ENCODE results near the gene ARHGEF18.
A peak's percentile ranks its signal among the peaks of the same experiment; 100 is the strongest.

ARHGEF18 gene

DNA sequence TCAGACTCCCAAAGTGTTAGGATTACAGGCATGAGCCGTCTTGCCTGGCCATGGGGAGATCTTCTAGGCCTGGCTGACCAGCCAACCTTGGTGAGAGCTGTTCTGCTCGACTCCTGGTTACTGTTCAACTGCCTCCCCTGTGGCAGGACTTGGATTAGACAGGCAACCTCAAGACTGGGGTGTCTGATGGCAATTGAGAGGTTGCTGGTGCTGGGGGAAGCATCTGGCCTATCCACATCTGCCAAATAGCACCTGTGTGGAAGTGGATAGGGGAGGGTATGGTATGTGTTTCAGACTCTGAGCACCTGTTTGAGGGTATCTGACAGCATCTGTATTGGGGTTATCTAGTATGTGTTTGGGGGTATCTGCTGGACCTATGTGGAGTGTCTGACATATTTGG is 44.7 kb downstream of the ARHGEF18 start:
- H3K36me3 Mint-ChIP-seq = peaks cover 2% of the 10 kb centered on the region
- H3K4me3 Mint-ChIP-seq = peak overlapping the region; percentile 47
- H3K27me3 Mint-ChIP-seq = no peaks in the 10 kb centered on the region
- peak overlapping the region; percentile 73 for H3K27ac Mint-ChIP-seq
- no peaks in the 10 kb centered on the region for H3K9me3 Mint-ChIP-seq
- H3K4me1 Mint-ChIP-seq = peaks cover 26% of the 10 kb centered on the region

DNA sequence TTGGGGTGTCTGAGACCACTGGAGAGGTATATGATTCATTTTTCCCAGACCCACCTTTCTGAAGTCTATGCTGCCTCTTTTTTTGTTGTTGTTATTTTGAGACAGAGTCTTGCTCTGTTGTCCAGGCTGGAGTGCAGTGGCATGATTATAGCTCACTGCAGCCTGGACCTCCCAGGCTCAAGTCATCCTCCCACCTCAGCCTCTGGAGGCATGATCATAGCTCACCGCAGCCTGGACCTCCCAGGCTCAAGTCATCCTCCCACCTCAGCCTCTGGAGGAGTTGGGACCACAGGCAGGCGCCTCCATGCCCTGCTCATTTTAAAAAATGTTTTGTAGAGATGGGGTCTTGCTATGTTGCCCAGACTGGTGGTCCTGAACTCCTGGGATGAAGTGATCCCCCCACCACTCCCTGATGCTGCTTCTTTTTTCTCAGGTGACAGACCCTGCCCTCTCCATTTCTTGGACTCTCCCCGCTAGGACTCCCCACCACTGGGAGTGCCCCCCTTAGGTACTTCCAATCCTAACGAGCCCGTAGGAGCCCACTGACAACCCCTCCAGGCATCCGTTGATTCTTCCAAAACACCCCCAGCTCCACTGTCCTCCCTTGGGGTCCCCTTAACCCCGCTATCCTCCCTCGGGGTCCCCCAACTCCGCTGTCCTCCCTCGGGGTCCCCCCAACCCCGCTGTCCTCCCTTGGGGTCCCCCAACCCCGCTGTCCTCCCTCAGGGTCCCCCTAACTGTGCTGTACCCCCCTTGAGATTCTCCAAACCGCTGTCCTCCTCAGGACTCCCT is 45.4 kb downstream of the ARHGEF18 start:
- no peaks in the 10 kb centered on the region for H3K27me3 Mint-ChIP-seq
- H3K4me1 Mint-ChIP-seq = peaks cover 33% of the 10 kb centered on the region
- H3K4me3 Mint-ChIP-seq = peak overlapping the region; percentile 88
- H3K36me3 Mint-ChIP-seq = peaks cover 2% of the 10 kb centered on the region
- peak overlapping the region; percentile 84 for H3K27ac Mint-ChIP-seq
- H3K9me3 Mint-ChIP-seq = no peaks in the 10 kb centered on the region

DNA sequence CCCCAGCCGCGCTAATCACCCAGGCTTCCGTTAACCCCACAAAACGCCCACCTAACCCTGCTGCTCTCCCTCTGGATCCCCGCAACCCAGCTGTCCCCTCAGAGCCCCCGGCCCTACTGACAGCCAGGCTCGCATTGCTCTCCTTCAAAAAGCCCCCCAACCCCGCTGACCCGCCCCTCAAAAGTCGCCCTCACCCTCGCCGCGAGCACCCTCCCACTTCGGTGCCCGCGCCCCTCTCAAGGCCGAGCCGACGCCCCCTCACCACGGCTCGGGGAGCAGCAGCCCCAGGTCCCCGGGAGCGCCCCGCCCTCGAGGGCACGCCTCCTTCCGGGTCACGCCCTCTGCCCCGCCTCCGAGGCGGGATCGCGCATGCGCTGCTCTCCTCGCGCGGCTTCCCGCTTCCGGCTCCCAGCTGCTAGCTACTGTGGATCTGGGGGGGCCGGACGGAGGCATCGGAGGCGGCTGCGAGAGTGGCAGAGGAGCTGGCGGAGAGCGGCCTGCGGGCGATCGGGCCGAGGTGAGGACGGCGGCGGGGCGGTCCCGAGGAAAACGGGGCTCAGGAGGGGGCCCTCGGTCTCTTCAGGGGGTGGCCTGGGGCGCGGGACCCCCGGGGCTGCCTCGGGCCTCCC is 46.1 kb downstream of the ARHGEF18 start:
- H3K36me3 Mint-ChIP-seq = peaks cover 2% of the 10 kb centered on the region
- H3K9me3 Mint-ChIP-seq = no peaks in the 10 kb centered on the region
- peak overlapping the region; percentile 84 for H3K27ac Mint-ChIP-seq
- peak overlapping the region; percentile 88 for H3K4me3 Mint-ChIP-seq
- H3K4me1 Mint-ChIP-seq = peaks cover 37% of the 10 kb centered on the region
- H3K27me3 Mint-ChIP-seq = no peaks in the 10 kb centered on the region

DNA sequence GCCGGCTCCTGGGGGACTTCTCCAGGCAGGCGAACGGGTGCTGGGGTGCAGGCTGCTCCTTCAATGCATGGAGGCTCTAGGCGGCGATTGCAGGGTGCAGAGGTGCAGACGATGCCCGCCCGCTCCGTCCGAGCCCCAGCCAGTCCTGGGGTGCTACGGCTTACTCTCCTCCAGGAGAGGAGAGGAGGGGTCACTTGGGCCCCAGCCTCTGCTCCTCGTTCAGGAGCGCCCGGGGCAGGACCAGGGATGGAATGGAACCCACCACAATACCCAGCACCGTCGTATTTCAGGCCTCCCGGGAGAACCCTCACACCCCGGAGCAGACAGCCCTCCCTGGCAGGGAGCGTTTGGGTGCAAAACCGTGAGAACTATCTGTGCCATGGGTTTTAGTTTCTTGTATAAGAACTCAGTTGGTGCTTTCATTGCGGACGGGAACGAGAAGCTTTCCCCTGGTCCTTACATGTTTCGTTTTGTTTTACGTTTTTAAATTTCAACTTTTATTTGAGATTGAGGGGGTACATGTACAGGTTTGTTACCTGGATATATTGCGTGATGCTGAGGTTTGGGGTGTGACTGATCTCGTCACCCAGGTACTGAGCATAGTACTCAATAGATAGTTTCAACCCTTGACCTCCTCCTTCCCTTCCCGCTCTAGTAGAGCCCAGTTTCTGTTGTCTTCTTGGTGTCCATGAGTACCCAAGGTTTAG is 46.8 kb downstream of the ARHGEF18 start:
- Mint-ChIP-seq H3K27ac (peak overlapping the region; percentile 84), H3K4me1 (peaks cover 37% of the 10 kb centered on the region), H3K9me3 (no peaks in the 10 kb centered on the region), H3K4me3 (peak overlapping the region; percentile 88), H3K27me3 (no peaks in the 10 kb centered on the region), H3K36me3 (peaks cover 2% of the 10 kb centered on the region)

DNA sequence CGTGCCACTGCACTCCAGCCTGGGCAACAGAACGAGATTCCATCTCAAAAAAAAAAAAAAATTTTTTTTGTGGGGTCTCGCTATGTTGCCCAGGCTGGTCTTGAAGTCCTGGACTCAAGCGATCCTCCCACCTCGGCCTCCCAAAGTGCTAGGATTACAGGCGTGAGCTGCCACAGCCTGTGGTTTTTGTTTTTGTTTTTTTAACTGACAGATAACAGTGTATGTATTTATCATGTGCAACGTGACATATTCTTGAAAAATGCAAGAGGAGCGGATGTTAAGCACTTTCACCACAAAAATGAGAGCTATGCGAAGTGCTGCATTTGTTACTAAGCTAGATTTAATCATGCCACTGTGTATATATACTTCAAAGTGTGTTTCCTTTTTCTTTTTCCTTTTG is 49.0 kb downstream of the ARHGEF18 start:
- Mint-ChIP-seq H3K27me3 (no peaks in the 10 kb centered on the region), H3K4me1 (peaks cover 45% of the 10 kb centered on the region), H3K9me3 (no peaks in the 10 kb centered on the region), H3K4me3 (no peak overlapping the region), H3K27ac (peak overlapping the region; percentile 62), H3K36me3 (peaks cover 2% of the 10 kb centered on the region)

Measured in activated naive CD4-positive, alpha-beta T cell treated with anti-CD3 and anti-CD28 coated beads, Interleukin-2, amount 50 U/mL, for 24 hours (primary cell).